Measurements from ENCODE around the gene PDLIM4.

The PDLIM4 gene

GRCh38 chr5:132305420-132305819 is 47.9 kb downstream of the PDLIM4 start:
- Mint-ChIP-seq H3K4me1 (ENCODE audit: low read depth) (no peaks in the 10 kb centered on the region), H3K9me3 (peaks cover 13% of the 10 kb centered on the region), H3K36me3 (ENCODE audit: low read depth) (peaks cover 3% of the 10 kb centered on the region), H3K27ac (no peak overlapping the region), H3K27me3 (no peaks in the 10 kb centered on the region), H3K4me3 (no peak overlapping the region)
- DNase-seq = no peak

GRCh38 chr5:132308701-132309100 is 51.2 kb downstream of the PDLIM4 start:
- no peak overlapping the region for H3K4me3 Mint-ChIP-seq
- H3K4me1 Mint-ChIP-seq (ENCODE audit: low read depth) = no peaks in the 10 kb centered on the region
- H3K9me3 Mint-ChIP-seq = peaks cover 11% of the 10 kb centered on the region
- no peaks in the 10 kb centered on the region for H3K36me3 Mint-ChIP-seq (ENCODE audit: low read depth)
- no peaks in the 10 kb centered on the region for H3K27me3 Mint-ChIP-seq
- no peak for DNase-seq
- no peak overlapping the region for H3K27ac Mint-ChIP-seq

- DNase-seq = no peak
- H3K4me3 Mint-ChIP-seq = no peak overlapping the region
- no peak overlapping the region for H3K27ac Mint-ChIP-seq
- peaks cover 5% of the 10 kb centered on the region for H3K9me3 Mint-ChIP-seq
- no peaks in the 10 kb centered on the region for H3K36me3 Mint-ChIP-seq (ENCODE audit: low read depth)
- no peaks in the 10 kb centered on the region for H3K27me3 Mint-ChIP-seq
- H3K4me1 Mint-ChIP-seq (ENCODE audit: low read depth) = no peaks in the 10 kb centered on the region
Observed at GRCh38 chr5:132309679-132310078, 52.2 kb downstream of the PDLIM4 start.

- peaks cover 1% of the 10 kb centered on the region for H3K9me3 Mint-ChIP-seq
- H3K36me3 Mint-ChIP-seq (ENCODE audit: low read depth) = no peaks in the 10 kb centered on the region
- H3K27ac Mint-ChIP-seq = no peak overlapping the region
- no peaks in the 10 kb centered on the region for H3K4me1 Mint-ChIP-seq (ENCODE audit: low read depth)
- no peak overlapping the region for H3K4me3 Mint-ChIP-seq
- DNase-seq = no peak
- no peaks in the 10 kb centered on the region for H3K27me3 Mint-ChIP-seq
Observed at GRCh38 chr5:132310141-132310834, 52.8 kb downstream of the PDLIM4 start.

- Mint-ChIP-seq H3K27ac (no peak overlapping the region), H3K27me3 (no peaks in the 10 kb centered on the region), H3K9me3 (no peaks in the 10 kb centered on the region), H3K36me3 (ENCODE audit: low read depth) (no peaks in the 10 kb centered on the region), H3K4me1 (ENCODE audit: low read depth) (no peaks in the 10 kb centered on the region), H3K4me3 (no peak overlapping the region)
- no peak for DNase-seq
Observed at GRCh38 chr5:132313366-132313765, 55.9 kb downstream of the PDLIM4 start.

- Mint-ChIP-seq H3K4me1 (ENCODE audit: low read depth) (no peaks in the 10 kb centered on the region), H3K4me3 (no peak overlapping the region), H3K9me3 (no peaks in the 10 kb centered on the region), H3K36me3 (ENCODE audit: low read depth) (no peaks in the 10 kb centered on the region), H3K27ac (peak overlapping the region; percentile 2), H3K27me3 (no peaks in the 10 kb centered on the region)
- DNase-seq = no peak
Observed at GRCh38 chr5:132313961-132314432, 56.5 kb downstream of the PDLIM4 start.

- H3K9me3 Mint-ChIP-seq = no peaks in the 10 kb centered on the region
- H3K4me1 Mint-ChIP-seq (ENCODE audit: low read depth) = no peaks in the 10 kb centered on the region
- H3K4me3 Mint-ChIP-seq = no peak overlapping the region
- DNase-seq = no peak
- H3K27ac Mint-ChIP-seq = no peak overlapping the region
- H3K36me3 Mint-ChIP-seq (ENCODE audit: low read depth) = no peaks in the 10 kb centered on the region
- H3K27me3 Mint-ChIP-seq = no peaks in the 10 kb centered on the region
Observed at GRCh38 chr5:132315529-132316067, 58.1 kb downstream of the PDLIM4 start.

- DNase-seq = no peak
- Mint-ChIP-seq H3K27ac (no peak overlapping the region), H3K27me3 (no peaks in the 10 kb centered on the region), H3K9me3 (no peaks in the 10 kb centered on the region), H3K4me3 (no peak overlapping the region), H3K36me3 (ENCODE audit: low read depth) (no peaks in the 10 kb centered on the region), H3K4me1 (ENCODE audit: low read depth) (no peaks in the 10 kb centered on the region)
Observed at GRCh38 chr5:132319975-132320374, 62.5 kb downstream of the PDLIM4 start.

- Mint-ChIP-seq H3K27me3 (no peaks in the 10 kb centered on the region), H3K36me3 (ENCODE audit: low read depth) (no peaks in the 10 kb centered on the region), H3K4me3 (no peak overlapping the region), H3K4me1 (ENCODE audit: low read depth) (no peaks in the 10 kb centered on the region), H3K27ac (no peak overlapping the region), H3K9me3 (no peaks in the 10 kb centered on the region)
- DNase-seq = no peak
Observed at GRCh38 chr5:132321109-132321721, 63.7 kb downstream of the PDLIM4 start.

- no peaks in the 10 kb centered on the region for H3K9me3 Mint-ChIP-seq
- no peaks in the 10 kb centered on the region for H3K36me3 Mint-ChIP-seq (ENCODE audit: low read depth)
- no peaks in the 10 kb centered on the region for H3K27me3 Mint-ChIP-seq
- H3K27ac Mint-ChIP-seq = no peak overlapping the region
- H3K4me1 Mint-ChIP-seq (ENCODE audit: low read depth) = no peaks in the 10 kb centered on the region
- DNase-seq = no peak
- no peak overlapping the region for H3K4me3 Mint-ChIP-seq
Observed at GRCh38 chr5:132322266-132322665, 64.8 kb downstream of the PDLIM4 start.

All from activated T-cell treated with anti-CD3 and anti-CD28 coated beads, Interleukin-2, amount 50 U/mL, for 24 hours (primary cell).